Liver (tissue), 9 donors: ENCODE results near the gene ZBTB8B. TPM values are rescaled to one million over a fixed set of nuclear protein-coding genes. Genes with fewer than 3 reads are reported as not detected.

ENCODE experiments used
- DNase-seq: peaks from one replicate; pipeline ENCODE4 v3.0.0-alpha.2; 2017; ENCODE audit warnings: low spot score
- H3K27ac ChIP-seq, 2 donors: one replicate each; pipeline ENCODE4 v1.7.0; 2013; ENCODE audit warnings: inconsistent platforms in 2 of 2, low read length in 2 of 2, control low read depth in 1 of 2, low read depth in 1 of 2, mild to moderate bottlenecking in 1 of 2
- H3K27me3 ChIP-seq, 4 donors: one replicate each; pipeline versions ENCODE4 v1.6.1 to v1.7.0; 2013; ENCODE audit warnings: low read length in 3 of 4, inconsistent platforms in 1 of 4, mild to moderate bottlenecking in 1 of 4, moderate library complexity in 1 of 4; ENCODE audit not compliant: control insufficient read depth in 4 of 4, insufficient read depth in 4 of 4
- H3K36me3 ChIP-seq, 4 donors: one replicate each; pipeline versions ENCODE4 v1.6.1 to v1.7.0; 2013; ENCODE audit warnings: low read length in 3 of 4, mild to moderate bottlenecking in 3 of 4, low read depth in 1 of 4, moderate library complexity in 1 of 4; ENCODE audit not compliant: control insufficient read depth in 4 of 4, insufficient read depth in 3 of 4
- H3K4me1 ChIP-seq, 4 donors: one replicate each; pipeline versions ENCODE4 v1.6.1 to v1.7.0; 2013; ENCODE audit warnings: low read length in 3 of 4, mild to moderate bottlenecking in 3 of 4, moderate library complexity in 1 of 4; ENCODE audit not compliant: control insufficient read depth in 4 of 4, insufficient read depth in 4 of 4
- H3K4me3 ChIP-seq, 3 donors: one replicate each; pipeline versions ENCODE4 v1.6.1 to v1.7.0; 2013; ENCODE audit warnings: low read length in 3 of 3, control low read depth in 1 of 3, low read depth in 1 of 3, mild to moderate bottlenecking in 1 of 3
- H3K9ac ChIP-seq, 2 donors: one replicate each; pipeline ENCODE4 v1.7.0; 2013; ENCODE audit warnings: low read length in 2 of 2, mild to moderate bottlenecking in 2 of 2, moderate library complexity in 2 of 2, control low read depth in 1 of 2, low read depth in 1 of 2
- H3K9me3 ChIP-seq, 4 donors: one replicate each; pipeline versions ENCODE4 v1.6.1 to v1.7.0; 2013; ENCODE audit warnings: low read length in 3 of 4; ENCODE audit not compliant: control insufficient read depth in 4 of 4
- EGR1 ChIP-seq, 2 donors: IDR thresholded peaks; 2 replicates each; pipeline ENCODE4 v1.6.1; 2016 to 2018; ENCODE audit warnings: antibody characterized with exemption in 2 of 2, low read depth in 2 of 2
- FOXA1 ChIP-seq: IDR thresholded peaks from 2 replicates; pipeline ENCODE4 v1.6.1; 2016; ENCODE audit warnings: antibody characterized with exemption
- FOXA2 ChIP-seq: IDR thresholded peaks from 2 replicates; pipeline ENCODE4 v1.6.1; 2016; ENCODE audit warnings: antibody characterized with exemption
- GABPA ChIP-seq, 2 donors: IDR thresholded peaks in 1 of 2; conservative IDR thresholded peaks in 1 of 2; 2 replicates each; pipeline ENCODE4 v1.6.1; 2016; ENCODE audit warnings: antibody characterized with exemption in 2 of 2, mild to moderate bottlenecking in 1 of 2, moderate library complexity in 1 of 2
- HNF4A ChIP-seq, 2 donors: conservative IDR thresholded peaks; 2 replicates each; pipeline ENCODE4 v1.6.1; 2016; ENCODE audit warnings: antibody characterized with exemption in 2 of 2, mild to moderate bottlenecking in 2 of 2
- HNF4G ChIP-seq: IDR thresholded peaks from 2 replicates; pipeline ENCODE4 v1.6.1; 2016; ENCODE audit warnings: antibody characterized with exemption
- JUND ChIP-seq, 2 donors: IDR thresholded peaks; 2 replicates each; pipeline ENCODE4 v1.6.1; 2016; ENCODE audit warnings: antibody characterized with exemption in 2 of 2
- NR2F2 ChIP-seq: IDR thresholded peaks from 2 replicates; pipeline ENCODE4 v1.6.1; 2016; ENCODE audit warnings: antibody characterized with exemption
- RAD21 ChIP-seq, 2 donors: IDR thresholded peaks; 2 replicates each; pipeline ENCODE4 v1.6.1; 2016; ENCODE audit warnings: antibody characterized with exemption in 2 of 2, mild to moderate bottlenecking in 2 of 2
- RXRA ChIP-seq, 2 donors: IDR thresholded peaks; 2 replicates each; pipeline ENCODE4 v1.6.1; 2017 to 2018; ENCODE audit warnings: antibody characterized with exemption in 2 of 2, mild to moderate bottlenecking in 1 of 2
- SP1 ChIP-seq: IDR thresholded peaks from 2 replicates; pipeline ENCODE4 v1.6.1; 2018; ENCODE audit warnings: antibody characterized with exemption, mild to moderate bottlenecking
- TAF1 ChIP-seq: conservative IDR thresholded peaks from 2 replicates; pipeline ENCODE4 v1.6.1; 2016; ENCODE audit warnings: antibody characterized with exemption, mild to moderate bottlenecking
- YY1 ChIP-seq: IDR thresholded peaks from 2 replicates; pipeline ENCODE4 v1.6.1; 2016; ENCODE audit warnings: antibody characterized with exemption, mild to moderate bottlenecking
- WGBS: extraction: QIAGEN DNeasy Blood & Tissue Kit; methylation state at CpG from one replicate; pipeline ENCODE4 v1.1.7; 2013; 5-methylcytosine and 5-hydroxymethylcytosine counted together
- polyA plus RNA-seq, 2 donors: library from polyadenylated mRNA; stranded (reverse) in 1 of 2; unstranded in 1 of 2; fragments of 200-250 nt in 1 of 2; fragments of >200 nt in 1 of 2; fragmentation: Nextera tagmentation in 1 of 2; extraction: Ambion mirVana in 1 of 2; gene quantifications; one replicate each; pipeline versions ENCODE4 v1.2.1 to v1.2.3, GENCODE V29; 2013 to 2015
- total RNA-seq, 2 donors: library from RNA; depleted of rRNA; stranded (reverse); fragments of >200 nt; gene quantifications; one replicate each; pipeline ENCODE4 v1.2.3, GENCODE V29; 2014
- TF ChIP-seq, protein P1 (sequence below): IDR thresholded peaks from 2 replicates; pipeline ENCODE4 v1.6.1; 2016; ENCODE audit warnings: antibody characterized with exemption, mild to moderate bottlenecking
- TF ChIP-seq, protein P2 (sequence below): IDR thresholded peaks from 2 replicates; pipeline ENCODE4 v1.6.1; 2016; ENCODE audit warnings: antibody characterized with exemption
- TF ChIP-seq, protein P3 (sequence below): IDR thresholded peaks from 2 replicates; pipeline ENCODE4 v1.6.1; 2016; ENCODE audit warnings: antibody characterized with exemption
- TF ChIP-seq, protein P4 (sequence below): fragments of 150-350 bp; IDR thresholded peaks from 2 replicates; pipeline ENCODE4 v1.5.1; 2017; ENCODE audit warnings: improper control_type of control experiment, low read depth, low read length; ENCODE audit not compliant: missing input control
- TF ChIP-seq, protein P5 (sequence below): IDR thresholded peaks from 2 replicates; pipeline ENCODE4 v1.6.1; 2016; ENCODE audit warnings: antibody characterized with exemption
- donor health status: healthy.
- donor health status: healthy.
- donor health status: healthy.
- donor health status: healthy.
- donor health status: healthy.

The ZBTB8B gene
- total and polyA plus RNA-seq, 4 donors: 0.01 to 0.05 TPM; not detected in 2

DNA sequence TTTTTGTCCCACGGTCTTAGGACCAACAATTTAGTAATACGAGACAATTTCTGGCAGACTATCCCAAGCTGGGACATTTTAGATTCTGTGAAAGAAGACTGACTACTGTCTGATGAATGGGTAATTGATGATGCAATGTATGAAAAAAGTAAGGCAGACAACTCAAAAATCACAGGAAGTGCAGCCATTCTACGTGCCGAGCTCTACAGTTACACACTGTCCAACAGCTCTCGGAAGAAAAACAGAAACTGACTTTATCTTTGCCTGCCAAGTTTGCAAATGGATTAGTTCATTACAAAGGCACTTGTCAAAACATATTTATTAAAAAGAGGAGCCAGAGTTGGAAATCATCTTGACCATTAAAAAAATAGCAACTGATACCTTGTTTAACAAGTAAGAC is 31.3 kb downstream of the ZBTB8B start:
- no peak overlapping the region for H3K4me3 ChIP-seq
- no peaks in the 10 kb centered on the region for H3K27me3 ChIP-seq
- DNase-seq: no peak
- no peak overlapping the region for H3K9ac ChIP-seq
- H3K27ac ChIP-seq: no peak overlapping the region
- H3K4me1 ChIP-seq: peaks cover 0 to 3% (median 1%) of the 10 kb centered on the region in 4 donors
- 69% methylated on average over 5 of the region's 5 CpGs for WGBS
- no peaks in the 10 kb centered on the region for H3K36me3 ChIP-seq
- TF ChIP-seq, protein P1, sequence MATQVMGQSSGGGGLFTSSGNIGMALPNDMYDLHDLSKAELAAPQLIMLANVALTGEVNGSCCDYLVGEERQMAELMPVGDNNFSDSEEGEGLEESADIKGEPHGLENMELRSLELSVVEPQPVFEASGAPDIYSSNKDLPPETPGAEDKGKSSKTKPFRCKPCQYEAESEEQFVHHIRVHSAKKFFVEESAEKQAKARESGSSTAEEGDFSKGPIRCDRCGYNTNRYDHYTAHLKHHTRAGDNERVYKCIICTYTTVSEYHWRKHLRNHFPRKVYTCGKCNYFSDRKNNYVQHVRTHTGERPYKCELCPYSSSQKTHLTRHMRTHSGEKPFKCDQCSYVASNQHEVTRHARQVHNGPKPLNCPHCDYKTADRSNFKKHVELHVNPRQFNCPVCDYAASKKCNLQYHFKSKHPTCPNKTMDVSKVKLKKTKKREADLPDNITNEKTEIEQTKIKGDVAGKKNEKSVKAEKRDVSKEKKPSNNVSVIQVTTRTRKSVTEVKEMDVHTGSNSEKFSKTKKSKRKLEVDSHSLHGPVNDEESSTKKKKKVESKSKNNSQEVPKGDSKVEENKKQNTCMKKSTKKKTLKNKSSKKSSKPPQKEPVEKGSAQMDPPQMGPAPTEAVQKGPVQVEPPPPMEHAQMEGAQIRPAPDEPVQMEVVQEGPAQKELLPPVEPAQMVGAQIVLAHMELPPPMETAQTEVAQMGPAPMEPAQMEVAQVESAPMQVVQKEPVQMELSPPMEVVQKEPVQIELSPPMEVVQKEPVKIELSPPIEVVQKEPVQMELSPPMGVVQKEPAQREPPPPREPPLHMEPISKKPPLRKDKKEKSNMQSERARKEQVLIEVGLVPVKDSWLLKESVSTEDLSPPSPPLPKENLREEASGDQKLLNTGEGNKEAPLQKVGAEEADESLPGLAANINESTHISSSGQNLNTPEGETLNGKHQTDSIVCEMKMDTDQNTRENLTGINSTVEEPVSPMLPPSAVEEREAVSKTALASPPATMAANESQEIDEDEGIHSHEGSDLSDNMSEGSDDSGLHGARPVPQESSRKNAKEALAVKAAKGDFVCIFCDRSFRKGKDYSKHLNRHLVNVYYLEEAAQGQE: no peak
- no peak for TF ChIP-seq SP1
- TF ChIP-seq FOXA1: no peak
- no peak for TF ChIP-seq RXRA (IDR thresholded peaks at IDR 0.05)
- no peak for TF ChIP-seq HNF4G
- TF ChIP-seq, protein P2, sequence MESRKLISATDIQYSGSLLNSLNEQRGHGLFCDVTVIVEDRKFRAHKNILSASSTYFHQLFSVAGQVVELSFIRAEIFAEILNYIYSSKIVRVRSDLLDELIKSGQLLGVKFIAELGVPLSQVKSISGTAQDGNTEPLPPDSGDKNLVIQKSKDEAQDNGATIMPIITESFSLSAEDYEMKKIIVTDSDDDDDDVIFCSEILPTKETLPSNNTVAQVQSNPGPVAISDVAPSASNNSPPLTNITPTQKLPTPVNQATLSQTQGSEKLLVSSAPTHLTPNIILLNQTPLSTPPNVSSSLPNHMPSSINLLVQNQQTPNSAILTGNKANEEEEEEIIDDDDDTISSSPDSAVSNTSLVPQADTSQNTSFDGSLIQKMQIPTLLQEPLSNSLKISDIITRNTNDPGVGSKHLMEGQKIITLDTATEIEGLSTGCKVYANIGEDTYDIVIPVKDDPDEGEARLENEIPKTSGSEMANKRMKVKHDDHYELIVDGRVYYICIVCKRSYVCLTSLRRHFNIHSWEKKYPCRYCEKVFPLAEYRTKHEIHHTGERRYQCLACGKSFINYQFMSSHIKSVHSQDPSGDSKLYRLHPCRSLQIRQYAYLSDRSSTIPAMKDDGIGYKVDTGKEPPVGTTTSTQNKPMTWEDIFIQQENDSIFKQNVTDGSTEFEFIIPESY: no peak
- TF ChIP-seq, protein P3, sequence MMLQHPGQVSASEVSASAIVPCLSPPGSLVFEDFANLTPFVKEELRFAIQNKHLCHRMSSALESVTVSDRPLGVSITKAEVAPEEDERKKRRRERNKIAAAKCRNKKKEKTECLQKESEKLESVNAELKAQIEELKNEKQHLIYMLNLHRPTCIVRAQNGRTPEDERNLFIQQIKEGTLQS: no peak
- TF ChIP-seq TAF1: no peak
- TF ChIP-seq, protein P4, sequence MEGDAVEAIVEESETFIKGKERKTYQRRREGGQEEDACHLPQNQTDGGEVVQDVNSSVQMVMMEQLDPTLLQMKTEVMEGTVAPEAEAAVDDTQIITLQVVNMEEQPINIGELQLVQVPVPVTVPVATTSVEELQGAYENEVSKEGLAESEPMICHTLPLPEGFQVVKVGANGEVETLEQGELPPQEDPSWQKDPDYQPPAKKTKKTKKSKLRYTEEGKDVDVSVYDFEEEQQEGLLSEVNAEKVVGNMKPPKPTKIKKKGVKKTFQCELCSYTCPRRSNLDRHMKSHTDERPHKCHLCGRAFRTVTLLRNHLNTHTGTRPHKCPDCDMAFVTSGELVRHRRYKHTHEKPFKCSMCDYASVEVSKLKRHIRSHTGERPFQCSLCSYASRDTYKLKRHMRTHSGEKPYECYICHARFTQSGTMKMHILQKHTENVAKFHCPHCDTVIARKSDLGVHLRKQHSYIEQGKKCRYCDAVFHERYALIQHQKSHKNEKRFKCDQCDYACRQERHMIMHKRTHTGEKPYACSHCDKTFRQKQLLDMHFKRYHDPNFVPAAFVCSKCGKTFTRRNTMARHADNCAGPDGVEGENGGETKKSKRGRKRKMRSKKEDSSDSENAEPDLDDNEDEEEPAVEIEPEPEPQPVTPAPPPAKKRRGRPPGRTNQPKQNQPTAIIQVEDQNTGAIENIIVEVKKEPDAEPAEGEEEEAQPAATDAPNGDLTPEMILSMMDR: no peak
- TF ChIP-seq EGR1 (IDR thresholded peaks at IDR 0.05; ENCODE audit: low read depth in 2 of 2): no peak
- no peak for TF ChIP-seq HNF4A (conservative IDR thresholded peaks at IDR 0.05)
- no peak for TF ChIP-seq YY1
- no peak for TF ChIP-seq NR2F2
- no peak for TF ChIP-seq JUND (IDR thresholded peaks at IDR 0.05)
- no peak for TF ChIP-seq FOXA2
- TF ChIP-seq, protein P5, sequence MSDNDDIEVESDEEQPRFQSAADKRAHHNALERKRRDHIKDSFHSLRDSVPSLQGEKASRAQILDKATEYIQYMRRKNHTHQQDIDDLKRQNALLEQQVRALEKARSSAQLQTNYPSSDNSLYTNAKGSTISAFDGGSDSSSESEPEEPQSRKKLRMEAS: no peak
- no peak for TF ChIP-seq GABPA (IDR thresholded peaks at IDR 0.05 in 1 of 2, conservative IDR thresholded peaks at IDR 0.05 in 1 of 2)
- TF ChIP-seq RAD21 (IDR thresholded peaks at IDR 0.05): no peak
- H3K9me3 ChIP-seq: no peaks in the 10 kb centered on the region
